Left lung (tissue), 10 donors: Measurements from ENCODE around the gene UPF2. TPM values are rescaled to one million over a fixed set of nuclear protein-coding genes. Genes with fewer than 3 reads are reported as not detected.

Experiments used
- ATAC-seq: fragments of 200-7000 bp; cut with Tn5 transposase; one replicate; pipeline ENCODE4 v1.9.1; 2020; ENCODE audit warnings: moderate library complexity
- DNase-seq, 4 donors: peaks; one replicate each; pipeline ENCODE4 v3.0.0-alpha.2; 2013 to 2020
- H3K27ac ChIP-seq, 2 donors: fragments of 200-600 bp; sonication (generic) in 1 of 2; one replicate each; pipeline versions ENCODE4 v1.5.0 to v1.8.0; 2020 to 2021
- H3K27me3 ChIP-seq, 2 donors: fragments of 200-600 bp; sonication (generic) in 1 of 2; one replicate each; pipeline versions ENCODE4 v1.5.0 to v1.8.0; 2020 to 2021
- H3K36me3 ChIP-seq, 2 donors: fragments of 200-600 bp; sonication (generic) in 1 of 2; one replicate each; pipeline versions ENCODE4 v1.5.0 to v1.8.0; 2020 to 2021
- H3K4me1 ChIP-seq, 2 donors: fragments of 200-600 bp; one replicate each; pipeline ENCODE4 v1.8.0; 2021
- H3K4me3 ChIP-seq, 2 donors: fragments of 200-600 bp; sonication (generic) in 1 of 2; one replicate each; pipeline versions ENCODE4 v1.5.0 to v1.8.0; 2020 to 2021; ENCODE audit warnings: mild to moderate bottlenecking in 1 of 2
- H3K9me3 ChIP-seq, 2 donors: fragments of 200-600 bp; sonication (generic) in 1 of 2; one replicate each; pipeline versions ENCODE4 v1.5.0 to v1.8.0; 2020 to 2021
- CTCF ChIP-seq, 2 donors: fragments of 200-600 bp; sonication (generic) in 1 of 2; IDR thresholded peaks; one replicate each; pipeline versions ENCODE4 v1.5.0 to v1.8.0; 2021; ENCODE audit warnings: antibody characterized with exemption in 2 of 2
- intact Hi-C, 2 donors: fragments of 100-400 bp; cut with DNase I; formaldehyde crosslinking; loops; one replicate each; pipeline versions ENCODE4 v1.11.2 to v1.14.2; 2022
- polyA plus RNA-seq, 6 donors: library from polyadenylated mRNA; unstranded; fragments of 120-200 nt; gene quantifications; one replicate each; pipeline ENCODE4 v1.2.1, GENCODE V29; 2013; ENCODE audit not compliant: insufficient read length in 6 of 6
- total RNA-seq, 2 donors: library from RNA; stranded (reverse); fragmentation: NEBNext Ultra II Directional; extraction: Animal tissue kit (Norgen Biotek cat#: 25700); gene quantifications; one replicate each; pipeline ENCODE4 v1.2.1, GENCODE V29; 2021
- donor health status: DM: no; HTN: yes; CAD: no.
- donor health status: DM: no; HTN: no; CAD: no.

UPF2 gene
- total and polyA plus RNA-seq, 8 donors = 14.5 to 44.3 (median 33.2) TPM

DNA sequence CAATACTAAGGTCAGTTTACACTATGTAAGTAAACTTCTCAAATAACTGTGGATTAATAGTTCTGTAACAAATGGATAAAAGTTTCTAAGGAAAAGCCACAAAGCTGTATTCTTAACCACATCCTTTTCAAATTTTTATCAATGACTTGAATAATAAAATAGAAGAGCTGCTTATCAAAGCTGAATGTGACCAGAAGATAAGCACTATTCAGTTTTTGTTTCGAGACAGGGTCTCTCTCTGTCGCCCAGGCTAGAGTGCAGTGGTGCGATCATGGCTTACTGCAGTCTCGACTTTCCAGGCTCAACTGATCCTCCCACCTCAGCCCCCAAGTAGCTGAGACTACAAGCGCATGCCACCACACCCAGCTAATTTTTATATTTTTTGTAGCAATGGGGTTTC lies 17.0 kb downstream of the UPF2 start:
- H3K4me1 ChIP-seq = no peaks in the 10 kb centered on the region
- no peaks in the 10 kb centered on the region for H3K27me3 ChIP-seq
- no peak overlapping the region for H3K4me3 ChIP-seq
- no peak for TF ChIP-seq CTCF (IDR thresholded peaks at IDR 0.05)
- DNase-seq = no peak
- H3K9me3 ChIP-seq = no peaks in the 10 kb centered on the region
- ATAC-seq = no peak
- H3K36me3 ChIP-seq = peaks cover 0 to 60% of the 10 kb centered on the region in 2 donors
- intact Hi-C loops = no loop called here
- H3K27ac ChIP-seq = no peak overlapping the region

DNA sequence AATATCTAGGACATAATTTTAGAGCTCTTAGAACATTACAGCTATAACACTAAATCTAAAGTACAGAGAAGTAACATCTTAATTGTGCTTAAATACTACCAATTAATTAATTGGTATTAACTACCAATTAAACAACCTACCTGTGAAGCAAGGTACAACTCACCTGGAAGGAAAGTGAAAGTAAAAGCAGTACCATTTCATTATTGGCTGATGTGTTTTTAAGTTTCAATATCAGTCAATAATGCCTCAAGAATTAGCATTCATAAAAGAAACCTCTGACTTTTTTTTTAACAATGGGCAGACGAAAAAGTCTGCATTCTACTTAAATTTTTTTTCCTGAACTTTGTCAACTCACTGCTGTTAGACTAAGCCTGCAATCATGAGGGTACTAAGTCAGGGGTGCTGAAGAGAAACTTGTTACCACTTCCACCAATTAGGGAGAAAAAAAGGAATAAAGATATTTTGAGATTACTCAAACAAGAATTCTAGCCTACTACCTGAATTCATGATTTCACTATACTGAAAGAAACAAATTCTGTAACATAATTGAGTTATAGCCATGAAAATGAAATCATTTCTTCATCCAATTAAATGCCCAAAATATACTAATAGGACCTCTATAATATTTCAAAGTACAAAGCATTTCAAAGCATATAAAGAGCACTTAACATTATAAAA lies 19.9 kb downstream of the UPF2 start:
- Histone ChIP-seq H3K4me3 (no peak overlapping the region), H3K9me3 (no peaks in the 10 kb centered on the region), H3K27me3 (no peaks in the 10 kb centered on the region), H3K36me3 (peaks cover 0 to 33% of the 10 kb centered on the region in 2 donors), H3K4me1 (peaks cover 4 to 15% of the 10 kb centered on the region in 2 donors), H3K27ac (no peak overlapping the region)
- no peak for ATAC-seq
- DNase-seq = no peak
- intact Hi-C loops = no loop called here
- TF ChIP-seq CTCF (IDR thresholded peaks at IDR 0.05) = no peak

GRCh38 chr10:12020574-12020973 lies 22.0 kb downstream of the UPF2 start:
- intact Hi-C loops = no loop called here
- ATAC-seq (no peak), DNase-seq (no peak)
- H3K4me1 ChIP-seq = peaks cover 4 to 15% of the 10 kb centered on the region in 2 donors
- TF ChIP-seq CTCF (IDR thresholded peaks at IDR 0.05) = no peak
- no peaks in the 10 kb centered on the region for H3K9me3 ChIP-seq
- peaks cover 0 to 22% of the 10 kb centered on the region in 2 donors for H3K36me3 ChIP-seq
- H3K27me3 ChIP-seq = no peaks in the 10 kb centered on the region
- H3K27ac ChIP-seq = no peak overlapping the region
- no peak overlapping the region for H3K4me3 ChIP-seq

GRCh38 chr10:12019283-12019971 lies 23.2 kb downstream of the UPF2 start:
- no peaks in the 10 kb centered on the region for H3K9me3 ChIP-seq
- no peaks in the 10 kb centered on the region for H3K27me3 ChIP-seq
- DNase-seq (no peak), ATAC-seq (no peak)
- no peak for TF ChIP-seq CTCF (IDR thresholded peaks at IDR 0.05)
- no peak overlapping the region for H3K4me3 ChIP-seq
- intact Hi-C loops = no loop called here
- H3K4me1 ChIP-seq = peaks cover 4 to 15% of the 10 kb centered on the region in 2 donors
- H3K36me3 ChIP-seq = peaks cover 0 to 16% of the 10 kb centered on the region in 2 donors
- no peak overlapping the region for H3K27ac ChIP-seq

GRCh38 chr10:12018438-12019282 lies 23.9 kb downstream of the UPF2 start:
- ATAC-seq = no peak
- DNase-seq = no peak
- intact Hi-C loops = no loop called here
- H3K4me3 ChIP-seq = no peak overlapping the region
- H3K9me3 ChIP-seq = no peaks in the 10 kb centered on the region
- H3K27me3 ChIP-seq = no peaks in the 10 kb centered on the region
- H3K4me1 ChIP-seq = peaks cover 4 to 15% of the 10 kb centered on the region in 2 donors
- H3K27ac ChIP-seq = no peak overlapping the region
- peaks cover 0 to 18% of the 10 kb centered on the region in 2 donors for H3K36me3 ChIP-seq
- no peak for TF ChIP-seq CTCF (IDR thresholded peaks at IDR 0.05)
